ENCODE measurements around the gene RNPEPL1.

Gene RNPEPL1

DNA sequence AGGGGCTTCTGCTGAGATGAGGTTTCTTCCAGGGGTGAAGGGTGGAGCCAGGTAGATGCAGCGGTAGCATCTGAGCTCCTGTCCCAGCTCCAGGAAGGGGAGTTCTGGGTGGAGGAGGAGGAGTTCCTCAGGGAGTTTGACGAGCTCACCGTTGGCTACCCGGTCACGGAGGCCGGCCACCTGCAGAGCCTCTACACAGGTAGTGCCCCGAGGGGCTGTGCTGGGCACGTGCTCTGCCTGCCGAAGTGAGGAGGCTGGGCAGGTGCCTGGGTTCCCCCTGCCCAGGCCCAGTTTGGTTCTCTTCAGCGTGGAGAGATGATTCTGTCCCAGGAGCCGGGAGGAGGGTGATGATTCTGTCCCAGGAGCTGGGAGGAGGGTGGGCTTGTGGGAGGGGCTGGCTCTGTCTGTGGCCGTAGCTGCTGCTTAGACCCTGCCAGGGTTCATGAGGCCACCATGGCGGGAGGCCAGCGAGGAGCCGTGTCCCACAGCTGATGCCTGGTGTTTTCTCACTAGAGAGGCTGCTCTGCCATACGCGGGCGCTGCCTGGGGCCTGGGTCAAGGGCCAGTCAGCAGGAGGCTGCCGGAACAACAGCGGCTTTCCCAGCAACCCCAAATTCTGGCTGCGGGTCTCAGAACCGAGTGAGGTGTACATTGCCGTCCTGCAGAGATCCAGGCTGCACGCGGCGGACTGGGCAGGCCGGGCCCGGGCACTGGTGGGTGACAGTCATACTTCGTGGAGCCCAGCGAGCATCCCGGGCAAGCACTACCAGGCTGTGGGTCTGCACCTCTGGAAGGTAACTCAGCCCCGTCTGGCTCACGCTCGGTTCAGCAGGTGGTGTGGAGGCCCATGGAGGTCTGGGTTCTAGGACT lies 26.5 kb downstream of the RNPEPL1 start:
- Mint-ChIP-seq H3K4me1 (ENCODE audit: low read depth) (no peaks in the 10 kb centered on the region), H3K4me3 (no peak overlapping the region), H3K27ac (no peak overlapping the region), H3K9me3 (no peaks in the 10 kb centered on the region), H3K27me3 (ENCODE audit: low read depth) (no peaks in the 10 kb centered on the region), H3K36me3 (ENCODE audit: low read depth) (peaks cover 6% of the 10 kb centered on the region)

DNA sequence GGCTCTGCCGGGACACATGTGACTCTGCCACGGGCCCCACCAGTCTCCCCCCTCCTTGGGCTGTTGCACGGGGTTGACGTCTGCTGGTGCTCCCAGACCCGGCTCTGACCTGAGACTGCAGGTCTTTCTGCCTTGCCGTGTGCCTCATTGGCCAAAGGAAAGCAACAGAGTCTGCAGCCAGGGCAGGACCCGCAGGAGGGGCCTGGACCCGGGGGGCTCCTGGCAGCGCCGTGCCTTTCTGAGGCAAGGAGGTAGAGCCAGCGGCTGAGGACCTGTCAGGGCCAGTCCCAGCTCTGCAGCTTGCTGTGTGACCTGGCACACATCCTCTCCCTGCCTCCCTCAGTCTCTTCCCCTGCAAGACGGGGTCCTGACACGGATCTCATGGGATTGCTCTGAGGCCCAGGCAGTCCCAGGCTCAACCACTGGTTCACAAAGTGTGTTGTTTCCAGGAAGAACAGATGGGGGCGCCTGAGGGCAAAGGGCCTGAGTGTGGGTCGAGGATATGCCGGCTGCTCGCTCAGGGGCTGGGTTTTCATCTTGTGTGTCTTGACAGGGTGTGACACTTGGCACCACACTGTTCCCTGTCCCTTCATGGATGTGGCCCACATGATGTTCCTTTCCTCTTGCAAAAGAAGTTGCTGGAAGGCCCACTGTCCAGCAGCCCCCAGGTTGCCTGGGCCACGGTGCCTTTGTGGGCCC lies 27.2 kb downstream of the RNPEPL1 start:
- Mint-ChIP-seq H3K4me3 (no peak overlapping the region), H3K27ac (peak overlapping the region; percentile 15), H3K9me3 (no peaks in the 10 kb centered on the region), H3K4me1 (ENCODE audit: low read depth) (no peaks in the 10 kb centered on the region), H3K27me3 (ENCODE audit: low read depth) (no peaks in the 10 kb centered on the region), H3K36me3 (ENCODE audit: low read depth) (peaks cover 6% of the 10 kb centered on the region)

DNA sequence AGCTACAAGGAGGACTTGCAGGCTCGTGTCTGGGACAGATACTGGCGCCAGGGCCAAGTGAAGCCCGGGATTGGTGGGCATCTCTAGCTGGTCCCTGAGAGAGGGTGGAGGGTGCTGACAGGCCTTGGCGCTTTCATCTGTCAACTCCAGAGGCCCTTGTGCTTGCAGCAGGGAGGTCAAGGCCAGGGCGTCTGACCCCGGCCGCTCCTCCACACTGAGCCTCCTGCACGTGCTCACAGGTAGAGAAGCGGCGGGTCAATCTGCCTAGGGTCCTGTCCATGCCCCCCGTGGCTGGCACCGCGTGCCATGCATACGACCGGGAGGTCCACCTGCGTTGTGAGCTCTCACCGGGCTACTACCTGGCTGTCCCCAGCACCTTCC lies 27.8 kb downstream of the RNPEPL1 start:
- Mint-ChIP-seq H3K4me1 (ENCODE audit: low read depth) (no peaks in the 10 kb centered on the region), H3K4me3 (no peak overlapping the region), H3K27ac (no peak overlapping the region), H3K9me3 (no peaks in the 10 kb centered on the region), H3K36me3 (ENCODE audit: low read depth) (peaks cover 4% of the 10 kb centered on the region), H3K27me3 (ENCODE audit: low read depth) (no peaks in the 10 kb centered on the region)

DNA sequence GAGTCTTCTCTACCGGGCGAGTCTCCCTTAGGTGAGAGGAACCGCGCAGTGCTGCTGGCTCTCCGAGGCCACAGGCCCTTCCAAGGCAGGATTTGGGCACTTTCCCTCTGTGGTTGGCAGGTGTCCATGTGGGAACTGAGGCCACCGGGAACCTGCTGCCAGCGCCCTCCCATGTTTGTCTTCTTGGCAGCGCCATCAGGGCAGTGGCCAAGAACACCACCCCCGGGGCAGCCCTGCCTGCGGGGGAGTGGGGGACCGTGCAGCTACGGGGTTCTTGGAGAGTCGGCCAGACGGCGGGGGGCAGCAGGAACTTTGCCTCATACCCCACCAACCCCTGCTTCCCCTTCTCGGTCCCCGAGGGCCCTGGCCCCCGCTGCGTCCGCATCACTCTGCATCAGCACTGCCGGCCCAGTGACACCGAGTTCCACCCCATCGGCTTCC lies 28.2 kb downstream of the RNPEPL1 start:
- Mint-ChIP-seq H3K36me3 (ENCODE audit: low read depth) (peaks cover 2% of the 10 kb centered on the region), H3K27me3 (ENCODE audit: low read depth) (no peaks in the 10 kb centered on the region)

DNA sequence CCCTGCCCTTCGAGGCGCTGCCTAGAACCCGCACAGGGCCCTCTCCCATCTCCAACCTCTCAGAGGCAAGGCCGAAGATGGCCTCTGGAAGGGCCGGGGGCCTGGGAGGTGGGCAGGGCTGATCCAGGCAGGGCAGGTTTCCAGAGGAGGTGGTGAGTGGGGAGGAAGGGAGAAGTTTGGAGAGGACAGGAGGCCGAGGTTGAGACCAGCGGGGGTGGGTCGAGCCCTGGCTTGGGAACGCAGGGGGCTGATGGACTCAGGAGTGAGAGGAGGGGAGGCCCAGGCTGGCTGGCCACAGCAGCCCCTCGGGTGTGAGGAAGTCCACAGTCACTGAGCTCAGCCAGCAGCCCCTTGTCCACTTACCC lies 28.8 kb downstream of the RNPEPL1 start:
- no peaks in the 10 kb centered on the region for H3K27me3 Mint-ChIP-seq (ENCODE audit: low read depth)
- H3K27ac Mint-ChIP-seq: no peak overlapping the region
- no peaks in the 10 kb centered on the region for H3K9me3 Mint-ChIP-seq
- H3K4me1 Mint-ChIP-seq (ENCODE audit: low read depth): no peaks in the 10 kb centered on the region
- H3K4me3 Mint-ChIP-seq: no peak overlapping the region
- peaks cover 1% of the 10 kb centered on the region for H3K36me3 Mint-ChIP-seq (ENCODE audit: low read depth)

More for the DNA sequence above, 28.2 kb downstream of the RNPEPL1 start:
- Mint-ChIP-seq H3K4me3 (no peak overlapping the region), H3K27ac (no peak overlapping the region), H3K4me1 (ENCODE audit: low read depth) (no peaks in the 10 kb centered on the region), H3K9me3 (no peaks in the 10 kb centered on the region)

DNA sequence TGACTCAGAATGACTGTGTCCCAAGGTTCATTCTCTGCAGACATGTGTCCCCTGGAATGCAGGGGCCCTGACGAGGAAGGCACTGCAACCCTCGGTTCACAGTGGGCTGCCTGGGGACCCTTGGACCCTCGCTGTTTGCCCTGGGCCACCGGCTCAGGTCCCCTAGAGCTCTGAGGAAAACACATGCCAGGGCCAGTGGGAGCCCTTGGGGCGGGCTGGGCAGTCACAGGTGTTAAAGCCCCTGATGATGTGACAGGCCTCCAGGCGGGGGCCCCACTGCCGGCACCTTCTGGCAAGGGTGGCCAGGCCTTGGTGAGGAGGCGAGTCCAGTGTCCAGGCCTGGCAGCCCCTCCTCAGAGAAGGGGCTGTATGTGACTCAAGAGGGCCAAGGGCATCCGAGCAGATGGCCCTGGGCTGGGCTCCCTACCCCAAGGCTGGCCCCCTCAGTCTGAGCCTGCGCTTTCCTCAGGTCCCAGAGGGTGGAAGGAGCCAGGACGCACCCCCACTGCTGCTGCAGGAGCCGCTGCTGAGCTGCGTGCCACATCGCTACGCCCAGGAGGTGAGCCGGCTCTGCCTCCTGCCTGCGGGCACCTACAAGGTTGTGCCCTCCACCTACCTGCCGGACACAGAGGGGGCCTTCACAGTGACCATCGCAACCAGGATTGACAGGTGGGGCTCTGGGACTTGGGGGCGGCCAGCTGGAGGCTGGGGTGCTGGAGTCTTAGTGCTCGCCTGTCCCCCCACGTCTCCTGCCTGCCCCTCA lies 29.3 kb downstream of the RNPEPL1 start:
- Mint-ChIP-seq H3K27ac (no peak overlapping the region), H3K9me3 (no peaks in the 10 kb centered on the region), H3K27me3 (ENCODE audit: low read depth) (no peaks in the 10 kb centered on the region), H3K4me3 (no peak overlapping the region), H3K4me1 (ENCODE audit: low read depth) (no peaks in the 10 kb centered on the region), H3K36me3 (ENCODE audit: low read depth) (peaks cover 1% of the 10 kb centered on the region)

DNA sequence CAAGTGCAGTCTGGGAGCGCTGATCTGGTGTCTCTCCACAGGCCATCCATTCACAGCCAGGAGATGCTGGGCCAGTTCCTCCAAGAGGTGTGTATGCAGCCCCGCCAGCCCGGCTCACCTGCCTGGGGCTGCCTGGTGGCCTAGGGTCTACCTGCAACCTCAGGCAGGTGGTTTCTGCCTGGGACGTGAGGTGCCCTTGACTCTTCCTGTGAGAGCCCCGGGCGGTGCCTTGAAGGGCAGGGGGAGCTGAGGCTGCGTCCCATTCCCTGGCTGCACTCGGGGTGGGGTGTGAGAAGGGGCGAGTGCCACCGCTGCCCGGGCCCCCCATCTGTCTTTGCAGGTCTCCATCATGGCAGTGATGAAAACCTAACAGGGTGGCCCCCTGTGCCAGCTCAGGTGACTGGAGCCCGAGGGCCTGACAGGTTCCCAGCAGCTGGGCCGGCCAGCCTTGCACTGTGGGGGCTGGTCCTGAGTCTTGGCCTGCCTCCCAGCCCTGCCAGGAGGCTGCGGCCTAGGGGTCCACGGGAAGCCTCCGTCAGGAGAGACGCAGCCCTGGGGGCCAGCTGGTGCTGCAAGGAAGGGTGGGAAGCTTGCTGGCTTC lies 30.1 kb downstream of the RNPEPL1 start:
- no peaks in the 10 kb centered on the region for H3K9me3 Mint-ChIP-seq
- H3K27me3 Mint-ChIP-seq (ENCODE audit: low read depth): no peaks in the 10 kb centered on the region
- H3K27ac Mint-ChIP-seq: no peak overlapping the region
- H3K4me1 Mint-ChIP-seq (ENCODE audit: low read depth): no peaks in the 10 kb centered on the region
- H3K4me3 Mint-ChIP-seq: no peak overlapping the region
- H3K36me3 Mint-ChIP-seq (ENCODE audit: low read depth): peaks cover 1% of the 10 kb centered on the region

DNA sequence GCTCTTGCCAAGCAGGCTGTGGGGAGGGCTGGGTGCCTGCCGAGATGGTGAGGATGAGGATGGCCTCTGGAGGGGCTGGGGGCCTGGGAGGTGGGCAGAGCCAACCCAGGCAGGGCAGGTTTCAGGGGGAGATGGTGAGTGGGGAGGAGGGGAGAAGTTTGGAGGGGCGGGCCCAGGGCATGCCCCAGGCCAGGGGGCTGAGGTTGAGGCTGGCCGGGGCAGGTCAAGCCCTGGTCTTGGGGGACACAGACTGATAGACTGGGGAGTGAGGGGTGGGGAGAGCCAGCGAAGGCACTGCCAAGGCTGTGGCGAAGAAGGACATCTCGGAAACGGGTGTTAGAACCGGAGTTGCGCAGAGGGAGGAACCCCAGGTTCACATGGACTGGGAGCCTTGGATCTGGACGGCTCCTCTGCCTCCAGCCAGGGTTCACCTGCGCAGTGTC lies 30.9 kb downstream of the RNPEPL1 start:
- H3K36me3 Mint-ChIP-seq (ENCODE audit: low read depth): peaks cover 1% of the 10 kb centered on the region
- no peaks in the 10 kb centered on the region for H3K27me3 Mint-ChIP-seq (ENCODE audit: low read depth)
- no peak overlapping the region for H3K4me3 Mint-ChIP-seq
- H3K27ac Mint-ChIP-seq: no peak overlapping the region
- H3K4me1 Mint-ChIP-seq (ENCODE audit: low read depth): no peaks in the 10 kb centered on the region
- no peaks in the 10 kb centered on the region for H3K9me3 Mint-ChIP-seq

DNA sequence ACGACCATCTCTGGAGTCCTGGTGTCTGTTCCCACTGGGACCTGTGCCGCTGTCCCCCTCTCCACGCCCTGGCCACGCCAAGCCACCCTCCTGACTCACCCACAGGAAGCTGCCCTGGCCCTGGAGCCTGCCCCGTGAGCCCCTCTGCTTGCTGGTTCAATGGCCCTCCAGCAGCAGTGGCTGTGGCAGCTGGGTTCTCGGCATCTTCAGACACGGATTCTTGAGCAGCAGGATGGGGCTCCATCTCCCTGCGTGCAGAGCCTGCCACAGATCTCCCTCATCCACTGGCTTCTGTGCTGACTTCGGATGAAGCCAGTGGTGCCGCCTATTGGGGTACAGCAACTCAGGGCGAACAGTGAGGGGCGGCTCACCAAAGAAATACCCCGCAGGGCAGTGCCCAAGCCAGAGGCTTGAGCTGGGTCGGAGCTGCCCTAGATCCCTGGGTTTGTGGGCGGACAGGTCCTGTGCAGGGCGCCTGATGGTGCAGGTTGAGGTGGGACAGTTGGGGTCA lies 32.2 kb downstream of the RNPEPL1 start:
- Mint-ChIP-seq H3K4me1 (ENCODE audit: low read depth) (peaks cover 3% of the 10 kb centered on the region), H3K27me3 (ENCODE audit: low read depth) (no peaks in the 10 kb centered on the region), H3K36me3 (ENCODE audit: low read depth) (peaks cover 1% of the 10 kb centered on the region), H3K27ac (no peak overlapping the region), H3K9me3 (no peaks in the 10 kb centered on the region), H3K4me3 (no peak overlapping the region)

DNA sequence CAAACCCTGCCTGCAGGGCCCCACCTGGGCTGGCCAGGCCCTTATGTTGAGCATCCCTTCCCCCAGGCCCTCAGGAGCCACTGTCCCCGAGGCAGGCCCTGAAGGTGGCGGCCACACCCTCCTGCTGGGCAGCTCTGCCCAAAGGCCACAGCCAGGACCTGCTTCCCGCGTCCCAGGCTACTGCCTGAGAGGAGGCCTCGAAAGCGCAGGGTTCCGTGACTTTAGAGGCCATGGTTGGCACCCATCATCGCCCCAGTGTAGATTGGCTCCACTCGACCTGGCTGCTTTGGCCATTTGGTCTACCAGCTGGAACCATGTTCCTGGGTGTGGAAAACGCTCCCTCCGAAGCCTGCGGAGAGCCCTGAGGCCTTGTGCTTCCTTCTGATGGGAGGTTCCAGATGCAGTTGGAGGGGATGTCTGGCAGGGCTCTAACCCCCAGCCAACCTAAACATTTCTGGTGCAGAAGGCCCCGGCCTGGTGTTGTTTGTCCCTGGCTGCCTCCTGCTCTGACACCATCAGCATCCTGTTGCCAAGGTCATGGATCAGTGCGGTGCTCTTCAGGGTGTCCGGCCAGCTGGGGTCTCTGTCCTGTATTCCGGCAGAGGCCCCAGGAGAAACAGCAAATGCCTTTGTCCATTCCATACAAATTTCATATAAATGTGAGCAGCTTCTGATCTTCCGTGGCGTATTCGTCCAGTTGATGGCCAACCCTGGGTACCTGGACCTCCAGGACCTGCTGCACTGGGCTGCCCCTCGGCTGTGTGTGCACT lies 33.0 kb downstream of the RNPEPL1 start:
- H3K4me1 Mint-ChIP-seq (ENCODE audit: low read depth): peaks cover 3% of the 10 kb centered on the region
- H3K4me3 Mint-ChIP-seq: no peak overlapping the region
- H3K36me3 Mint-ChIP-seq (ENCODE audit: low read depth): peaks cover 1% of the 10 kb centered on the region
- H3K27ac Mint-ChIP-seq: no peak overlapping the region
- H3K9me3 Mint-ChIP-seq: no peaks in the 10 kb centered on the region
- H3K27me3 Mint-ChIP-seq (ENCODE audit: low read depth): no peaks in the 10 kb centered on the region

DNA sequence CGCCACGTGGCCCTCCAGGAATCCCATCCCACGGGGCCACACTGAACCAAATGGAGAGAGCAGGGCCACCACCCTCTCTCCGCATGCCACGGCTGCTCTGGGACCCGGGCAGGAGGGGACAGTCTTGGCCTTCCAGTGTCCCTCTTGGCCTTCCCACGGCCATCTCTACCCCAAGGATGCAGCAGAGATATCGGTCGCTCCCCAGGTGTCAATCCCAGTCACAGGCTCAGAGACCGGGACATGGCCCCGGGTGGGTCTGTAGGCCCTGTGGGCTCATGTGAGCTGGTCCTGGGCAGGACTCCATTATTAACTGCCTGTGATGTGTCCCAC lies 33.5 kb downstream of the RNPEPL1 start:
- Mint-ChIP-seq H3K27ac (no peak overlapping the region), H3K36me3 (ENCODE audit: low read depth) (peaks cover 1% of the 10 kb centered on the region), H3K4me1 (ENCODE audit: low read depth) (peaks cover 3% of the 10 kb centered on the region), H3K4me3 (no peak overlapping the region), H3K9me3 (no peaks in the 10 kb centered on the region), H3K27me3 (ENCODE audit: low read depth) (no peaks in the 10 kb centered on the region)

DNA sequence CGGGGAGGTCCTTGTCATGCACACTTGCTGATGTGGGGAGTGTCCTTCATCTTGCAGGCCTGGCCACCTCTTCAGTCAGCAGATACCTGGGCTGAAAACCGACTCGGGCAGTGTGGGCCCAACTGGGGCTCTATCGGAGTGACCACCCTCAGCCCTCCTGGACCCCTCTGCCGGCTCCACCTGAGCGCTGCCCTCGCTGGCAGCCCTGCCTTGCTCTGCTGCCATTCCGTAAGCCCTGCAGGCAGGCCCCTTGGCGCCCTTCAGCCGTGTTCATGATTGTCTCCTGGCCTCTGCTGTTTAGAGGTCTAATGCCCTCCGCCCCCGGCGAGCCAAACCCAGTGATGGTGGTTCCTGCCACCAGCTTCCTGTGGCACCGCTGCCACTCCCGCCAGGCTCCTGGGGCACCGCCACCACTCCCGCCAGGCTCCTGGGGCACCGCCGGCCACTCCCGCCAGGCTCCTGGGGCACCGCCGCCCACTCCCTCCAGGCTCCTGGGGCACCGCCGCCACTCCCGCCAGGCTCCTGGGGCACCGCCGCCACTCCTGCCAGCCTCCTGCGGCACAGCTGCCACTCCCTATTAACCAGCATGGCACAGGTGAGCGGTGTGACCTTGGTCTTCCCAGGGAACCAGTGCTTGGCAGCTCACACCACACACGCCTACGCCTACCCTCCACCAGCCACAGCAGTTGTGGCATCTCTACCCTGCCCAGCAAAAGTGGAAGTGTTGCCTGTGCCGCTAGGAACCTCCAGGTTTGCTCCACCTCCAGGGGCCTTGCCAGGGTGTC lies 34.2 kb downstream of the RNPEPL1 start:
- Mint-ChIP-seq H3K27me3 (ENCODE audit: low read depth) (no peaks in the 10 kb centered on the region), H3K4me3 (no peak overlapping the region), H3K9me3 (no peaks in the 10 kb centered on the region), H3K27ac (no peak overlapping the region), H3K36me3 (ENCODE audit: low read depth) (peaks cover 1% of the 10 kb centered on the region), H3K4me1 (ENCODE audit: low read depth) (peaks cover 3% of the 10 kb centered on the region)

DNA sequence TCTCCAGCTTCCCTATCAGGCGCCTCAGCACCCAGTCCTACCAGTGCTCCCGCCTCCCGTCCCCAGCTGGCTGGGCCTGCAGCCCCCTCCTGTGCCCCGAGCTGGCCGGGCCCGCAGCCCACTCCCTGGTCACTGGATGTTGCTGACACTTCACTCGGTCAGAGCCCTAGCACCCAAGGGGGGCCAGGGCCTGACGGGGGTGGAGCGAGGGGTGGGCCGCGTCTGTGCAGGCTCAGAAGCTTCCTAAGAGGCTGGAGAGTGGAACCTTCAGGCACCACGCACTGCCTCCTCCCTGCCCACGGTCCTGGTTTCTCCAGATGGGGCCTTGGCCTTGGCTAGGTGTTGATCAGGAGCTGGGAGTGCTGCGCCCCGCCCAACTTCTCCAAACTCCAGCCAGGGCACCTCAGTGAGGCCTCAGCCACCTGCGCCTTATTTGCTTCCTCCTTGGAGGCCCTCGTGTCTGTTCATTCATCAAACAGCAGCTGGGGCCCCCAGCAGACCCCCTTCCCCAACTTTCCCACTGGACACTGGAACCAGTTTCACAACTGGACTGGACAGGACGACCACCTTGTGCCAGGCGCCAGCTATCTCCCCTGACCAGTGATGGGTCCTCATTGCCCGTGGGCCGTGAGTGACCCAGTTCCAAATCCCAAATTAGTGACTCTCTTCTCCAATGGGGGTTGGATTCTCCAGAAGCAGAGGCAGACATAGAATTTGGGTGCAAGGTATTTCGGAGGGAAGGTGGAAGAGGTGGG lies 35.0 kb downstream of the RNPEPL1 start:
- Mint-ChIP-seq H3K9me3 (no peaks in the 10 kb centered on the region), H3K4me3 (no peak overlapping the region), H3K27ac (no peak overlapping the region), H3K27me3 (ENCODE audit: low read depth) (no peaks in the 10 kb centered on the region), H3K36me3 (ENCODE audit: low read depth) (peaks cover 1% of the 10 kb centered on the region), H3K4me1 (ENCODE audit: low read depth) (peaks cover 6% of the 10 kb centered on the region)

Data from T-helper 1 cell treated with Interleukin-12 subunit alpha and Interleukin-12 subunit beta and Interleukin-4 antibody, amounts not matched to agents 30 μg/mL and 1 μg/mL, for 36 hours (primary cell).